Measurements from ENCODE around the gene ZYG11A. TPM values are rescaled to one million over a fixed set of nuclear protein-coding genes. Genes with fewer than 3 reads are reported as not detected.
"Not testable (repeated sequence)": the region's sequence is repeated elsewhere in the genome, so short reads cannot be mapped to it uniquely, and the experiment has no call there.

Gene ZYG11A
- not detected for total RNA-seq

DNA sequence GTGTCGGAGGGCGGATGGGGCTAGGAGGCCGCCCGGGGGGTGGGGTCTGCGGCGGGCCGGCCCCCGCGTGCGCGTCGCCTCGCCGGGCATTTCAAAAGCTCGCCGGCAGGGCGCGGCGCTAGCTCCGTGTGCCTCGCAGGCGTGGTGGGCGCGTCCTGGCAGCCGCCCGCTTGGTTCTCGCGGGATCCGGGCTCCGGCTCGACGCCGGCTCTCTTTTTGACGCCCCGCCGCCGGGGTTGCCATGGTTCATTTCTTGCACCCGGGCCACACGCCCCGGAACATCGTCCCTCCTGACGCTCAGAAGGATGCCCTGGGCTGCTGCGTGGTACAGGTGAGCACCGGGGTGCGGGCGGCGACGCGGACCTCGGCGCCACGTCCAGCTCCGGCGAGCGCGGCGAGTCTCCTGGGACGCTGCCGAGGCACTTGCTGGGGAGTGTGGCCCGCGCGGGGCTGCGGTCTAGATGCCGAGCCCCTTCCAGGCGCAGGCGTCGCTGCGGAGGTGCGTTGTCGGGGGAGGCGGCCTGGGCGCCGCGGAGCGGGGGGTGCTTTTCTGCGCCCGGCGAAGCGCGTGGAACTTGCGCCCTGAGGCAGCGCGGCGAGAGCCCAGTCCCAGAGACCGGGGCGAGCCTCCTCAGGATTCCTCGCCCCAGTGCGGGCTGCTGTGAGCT lies at the start of gene ZYG11A:
ZYG11A (plus strand) TSS at position 118 of the 668 bp plus-strand sequence; CDS start at position 242, 124 bp downstream.
- TF ChIP-seq, protein P1, sequence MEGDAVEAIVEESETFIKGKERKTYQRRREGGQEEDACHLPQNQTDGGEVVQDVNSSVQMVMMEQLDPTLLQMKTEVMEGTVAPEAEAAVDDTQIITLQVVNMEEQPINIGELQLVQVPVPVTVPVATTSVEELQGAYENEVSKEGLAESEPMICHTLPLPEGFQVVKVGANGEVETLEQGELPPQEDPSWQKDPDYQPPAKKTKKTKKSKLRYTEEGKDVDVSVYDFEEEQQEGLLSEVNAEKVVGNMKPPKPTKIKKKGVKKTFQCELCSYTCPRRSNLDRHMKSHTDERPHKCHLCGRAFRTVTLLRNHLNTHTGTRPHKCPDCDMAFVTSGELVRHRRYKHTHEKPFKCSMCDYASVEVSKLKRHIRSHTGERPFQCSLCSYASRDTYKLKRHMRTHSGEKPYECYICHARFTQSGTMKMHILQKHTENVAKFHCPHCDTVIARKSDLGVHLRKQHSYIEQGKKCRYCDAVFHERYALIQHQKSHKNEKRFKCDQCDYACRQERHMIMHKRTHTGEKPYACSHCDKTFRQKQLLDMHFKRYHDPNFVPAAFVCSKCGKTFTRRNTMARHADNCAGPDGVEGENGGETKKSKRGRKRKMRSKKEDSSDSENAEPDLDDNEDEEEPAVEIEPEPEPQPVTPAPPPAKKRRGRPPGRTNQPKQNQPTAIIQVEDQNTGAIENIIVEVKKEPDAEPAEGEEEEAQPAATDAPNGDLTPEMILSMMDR (IDR thresholded peaks at IDR 0.05), result peak in 4 of 6 experiments; percentile 4 to 33 (median 26)
- TF ChIP-seq POLR2A (IDR thresholded peaks at IDR 0.05), result no peak
- H3K4me1 ChIP-seq, result peaks cover 0 to 11% (median 4%) of the 10 kb centered on the region in 4 donors
- H3K36me3 ChIP-seq, result no peaks in the 10 kb centered on the region
- DNase-seq, result peak; percentile 27 to 71 (median 68)
- peaks cover 0 to 18% of the 10 kb centered on the region in 2 donors for H3K27me3 ChIP-seq
- peak within 1 kb of the TSS in 1 of 4 donors; percentile 14 for H3K27ac ChIP-seq
- no peaks in the 10 kb centered on the region for H3K9me3 ChIP-seq
- H3K4me3 ChIP-seq, result peak within 1 kb of the TSS; percentile 23 to 53 (median 49)

DNA sequence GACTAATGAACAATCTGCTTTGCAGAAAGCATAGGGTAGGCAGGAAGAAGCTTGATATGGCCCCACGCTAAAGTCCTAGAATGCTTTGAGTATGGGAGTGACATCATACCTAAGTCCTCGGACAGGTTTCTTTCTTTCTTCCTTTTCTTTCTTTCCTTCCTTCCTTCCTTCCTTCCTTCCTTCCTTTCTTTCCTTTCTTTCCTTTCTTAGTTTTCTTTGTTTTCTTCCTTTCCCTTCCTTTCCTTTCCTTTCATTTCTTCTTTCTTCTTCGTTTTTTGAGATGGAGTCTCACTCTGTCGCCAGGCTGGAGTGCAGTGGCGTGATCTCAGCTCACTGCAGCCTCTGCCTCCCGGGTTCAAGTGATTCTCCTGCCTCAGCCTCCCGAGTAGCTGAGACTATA lies 48.8 kb upstream of the ZYG11A start:
- H3K9me3 ChIP-seq, H3K4me1 ChIP-seq, H3K4me3 ChIP-seq, H3K27me3 ChIP-seq, DNase-seq, H3K27ac ChIP-seq: not testable (repeated sequence)
- H3K36me3 ChIP-seq, result peaks cover 0 to 31% (median 0%) of the 10 kb centered on the region in 3 donors

DNA sequence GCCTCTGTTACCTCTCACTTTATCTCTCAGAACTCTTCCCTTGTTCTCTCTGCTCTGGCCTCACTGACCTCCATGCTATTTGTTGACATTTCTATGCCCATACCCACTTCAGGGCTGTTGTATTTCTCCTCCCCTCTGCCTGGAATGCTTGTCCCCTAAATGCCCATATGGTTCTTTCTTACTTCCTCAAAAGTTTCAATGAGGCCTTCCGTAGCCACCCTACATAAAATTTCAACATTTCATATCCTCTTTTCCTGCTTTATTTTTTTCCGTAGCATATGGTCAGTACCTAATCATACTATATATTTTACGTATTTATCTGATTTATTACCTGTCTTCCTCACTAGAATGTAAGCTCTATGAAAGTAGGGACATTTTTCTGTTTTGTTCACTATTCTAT lies 47.1 kb upstream of the ZYG11A start:
- Histone ChIP-seq H3K4me1 (no peaks in the 10 kb centered on the region), H3K27ac (no peak overlapping the region), H3K36me3 (peaks cover 0 to 23% (median 0%) of the 10 kb centered on the region in 3 donors), H3K4me3 (no peak overlapping the region), H3K9me3 (no peaks in the 10 kb centered on the region), H3K27me3 (no peaks in the 10 kb centered on the region)
- TF ChIP-seq POLR2A (IDR thresholded peaks at IDR 0.05), result no peak
- TF ChIP-seq, protein P1 (IDR thresholded peaks at IDR 0.05), result no peak
- no peak for DNase-seq

DNA sequence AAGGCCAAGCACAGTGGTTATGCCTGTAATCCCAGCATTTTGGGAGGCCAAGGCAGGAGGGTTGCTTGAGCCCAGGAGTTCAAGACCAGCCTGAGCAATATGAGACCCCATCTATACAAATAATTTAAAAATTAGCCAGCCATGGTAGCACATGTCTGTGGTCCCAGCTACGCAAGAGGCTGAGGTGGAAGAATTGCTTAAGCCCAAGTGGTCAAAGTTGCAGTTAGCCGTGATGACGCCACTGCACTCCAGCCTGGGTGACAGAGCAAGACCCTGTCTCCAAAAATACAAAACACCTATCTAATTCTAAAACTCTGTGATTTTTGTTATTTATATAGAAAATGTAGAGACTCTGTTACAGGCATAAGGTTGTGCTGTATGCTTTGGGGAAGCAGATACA lies 44.2 kb upstream of the ZYG11A start:
- TF ChIP-seq, protein P1 (IDR thresholded peaks at IDR 0.05), result no peak
- TF ChIP-seq POLR2A (IDR thresholded peaks at IDR 0.05), result no peak
- H3K27ac ChIP-seq, result no peak overlapping the region
- no peak overlapping the region for H3K4me3 ChIP-seq
- peaks cover 0 to 28% (median 0%) of the 10 kb centered on the region in 3 donors for H3K36me3 ChIP-seq
- no peaks in the 10 kb centered on the region for H3K4me1 ChIP-seq
- no peaks in the 10 kb centered on the region for H3K9me3 ChIP-seq
- H3K27me3 ChIP-seq, result no peaks in the 10 kb centered on the region
- DNase-seq, result no peak

DNA sequence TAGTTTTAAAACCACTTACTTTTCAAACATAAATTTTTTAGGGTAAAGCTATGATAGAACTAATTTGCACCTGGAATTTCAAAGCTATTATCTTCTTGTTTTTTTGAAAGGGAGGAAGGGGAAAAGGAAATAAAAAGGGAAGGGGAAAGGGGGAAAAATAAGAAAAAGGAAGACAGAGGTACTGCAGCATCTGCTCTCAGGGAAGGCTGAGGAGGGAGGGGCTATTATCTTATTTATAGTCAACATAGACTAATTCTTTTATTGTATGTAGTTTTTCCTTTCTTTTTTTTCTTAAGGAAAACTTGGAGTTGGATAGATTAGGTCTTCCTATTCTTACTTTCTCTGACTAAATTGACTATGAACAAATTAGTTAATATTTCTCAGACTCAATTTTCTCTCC lies 41.5 kb upstream of the ZYG11A start:
- H3K27ac ChIP-seq, result no peak overlapping the region
- no peak overlapping the region for H3K4me3 ChIP-seq
- DNase-seq, result no peak
- TF ChIP-seq, protein P1 (IDR thresholded peaks at IDR 0.05), result no peak
- TF ChIP-seq POLR2A (IDR thresholded peaks at IDR 0.05), result no peak
- no peaks in the 10 kb centered on the region for H3K4me1 ChIP-seq
- peaks cover 0 to 39% (median 0%) of the 10 kb centered on the region in 3 donors for H3K36me3 ChIP-seq
- H3K27me3 ChIP-seq, result no peaks in the 10 kb centered on the region
- H3K9me3 ChIP-seq, result no peaks in the 10 kb centered on the region

DNA sequence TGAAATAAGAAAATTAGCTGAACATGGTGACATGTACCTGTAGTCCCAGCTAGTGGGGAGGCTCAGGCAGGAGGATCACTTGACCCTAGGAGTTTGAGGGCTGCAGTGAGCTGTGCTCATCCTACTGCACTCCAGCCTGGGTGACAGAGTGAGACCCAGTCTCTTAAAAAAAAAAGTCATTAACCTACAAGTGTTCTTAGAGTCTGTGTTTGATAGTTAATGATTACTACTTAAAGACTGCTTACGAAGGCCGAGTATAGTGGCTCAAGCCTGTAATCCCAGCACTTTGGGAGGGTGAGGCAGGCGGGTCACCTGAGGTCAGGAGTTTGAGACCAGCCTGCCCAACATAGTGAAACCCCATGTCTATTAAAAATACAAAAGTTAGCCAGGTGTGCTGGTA lies 38.5 kb upstream of the ZYG11A start:
- DNase-seq, H3K27me3 ChIP-seq, H3K9me3 ChIP-seq, H3K4me1 ChIP-seq, H3K27ac ChIP-seq, H3K4me3 ChIP-seq: not testable (repeated sequence)
- H3K36me3 ChIP-seq, result peaks cover 0 to 29% (median 0%) of the 10 kb centered on the region in 3 donors
